Activated CD8-positive, alpha-beta memory T cell treated with anti-CD3 and anti-CD28 coated beads, Interleukin-2, amount 10 ng/mL, durations not matched to agents 7 days and 5 days (primary cell): Measurements from ENCODE around the gene SECISBP2. TPM values are rescaled to one million over a fixed set of nuclear protein-coding genes. Genes with fewer than 3 reads are reported as not detected.
"Not testable (repeated sequence)": the region's sequence is repeated elsewhere in the genome, so short reads cannot be mapped to it uniquely, and the experiment has no call there.

Experiments
- ATAC-seq: fragments of 150-1000 bp; cut with Tn5 transposase; one replicate; pipeline ENCODE4 v1.10.0; 2021; ENCODE audit warnings: moderate library complexity
- CTCF ChIA-PET: fragments of 350-600 bp; sonication (Branson Sonifier 250); formaldehyde crosslinking; loops from one replicate; lab custom pipeline; 2021; ENCODE audit warnings: antibody characterized with exemption; lab: Charles Lee
- DNase-seq: peaks from one replicate; pipeline ENCODE4 v3.0.0-alpha.2; 2020
- H3K27ac Mint-ChIP-seq: one replicate; pipeline ENCODE4 v1.8.0; 2021; ENCODE audit warnings: mild to moderate bottlenecking, mixed read lengths
- H3K27me3 Mint-ChIP-seq: one replicate; pipeline ENCODE4 v1.8.0; 2021; ENCODE audit warnings: mixed read lengths
- H3K36me3 Mint-ChIP-seq: one replicate; pipeline ENCODE4 v1.8.0; 2021; ENCODE audit warnings: mild to moderate bottlenecking, mixed read lengths
- H3K4me1 Mint-ChIP-seq: one replicate; pipeline ENCODE4 v1.8.0; 2021; ENCODE audit warnings: mixed read lengths
- H3K4me3 Mint-ChIP-seq: one replicate; pipeline ENCODE4 v1.8.0; 2021; ENCODE audit warnings: mild to moderate bottlenecking, moderate library complexity, mixed read lengths
- H3K9me3 Mint-ChIP-seq: one replicate; pipeline ENCODE4 v1.8.0; 2022; ENCODE audit warnings: low read depth, mixed read lengths
- total RNA-seq, 2 experiments: library from RNA; stranded (reverse); gene quantifications; one replicate each; pipeline ENCODE4 v1.2.3, GENCODE V29; 2021

The SECISBP2 gene, protein sequence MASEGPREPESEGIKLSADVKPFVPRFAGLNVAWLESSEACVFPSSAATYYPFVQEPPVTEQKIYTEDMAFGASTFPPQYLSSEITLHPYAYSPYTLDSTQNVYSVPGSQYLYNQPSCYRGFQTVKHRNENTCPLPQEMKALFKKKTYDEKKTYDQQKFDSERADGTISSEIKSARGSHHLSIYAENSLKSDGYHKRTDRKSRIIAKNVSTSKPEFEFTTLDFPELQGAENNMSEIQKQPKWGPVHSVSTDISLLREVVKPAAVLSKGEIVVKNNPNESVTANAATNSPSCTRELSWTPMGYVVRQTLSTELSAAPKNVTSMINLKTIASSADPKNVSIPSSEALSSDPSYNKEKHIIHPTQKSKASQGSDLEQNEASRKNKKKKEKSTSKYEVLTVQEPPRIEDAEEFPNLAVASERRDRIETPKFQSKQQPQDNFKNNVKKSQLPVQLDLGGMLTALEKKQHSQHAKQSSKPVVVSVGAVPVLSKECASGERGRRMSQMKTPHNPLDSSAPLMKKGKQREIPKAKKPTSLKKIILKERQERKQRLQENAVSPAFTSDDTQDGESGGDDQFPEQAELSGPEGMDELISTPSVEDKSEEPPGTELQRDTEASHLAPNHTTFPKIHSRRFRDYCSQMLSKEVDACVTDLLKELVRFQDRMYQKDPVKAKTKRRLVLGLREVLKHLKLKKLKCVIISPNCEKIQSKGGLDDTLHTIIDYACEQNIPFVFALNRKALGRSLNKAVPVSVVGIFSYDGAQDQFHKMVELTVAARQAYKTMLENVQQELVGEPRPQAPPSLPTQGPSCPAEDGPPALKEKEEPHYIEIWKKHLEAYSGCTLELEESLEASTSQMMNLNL
- total RNA-seq: 10 to 100 TPM; 36.1 to 40.2 TPM

DNA sequence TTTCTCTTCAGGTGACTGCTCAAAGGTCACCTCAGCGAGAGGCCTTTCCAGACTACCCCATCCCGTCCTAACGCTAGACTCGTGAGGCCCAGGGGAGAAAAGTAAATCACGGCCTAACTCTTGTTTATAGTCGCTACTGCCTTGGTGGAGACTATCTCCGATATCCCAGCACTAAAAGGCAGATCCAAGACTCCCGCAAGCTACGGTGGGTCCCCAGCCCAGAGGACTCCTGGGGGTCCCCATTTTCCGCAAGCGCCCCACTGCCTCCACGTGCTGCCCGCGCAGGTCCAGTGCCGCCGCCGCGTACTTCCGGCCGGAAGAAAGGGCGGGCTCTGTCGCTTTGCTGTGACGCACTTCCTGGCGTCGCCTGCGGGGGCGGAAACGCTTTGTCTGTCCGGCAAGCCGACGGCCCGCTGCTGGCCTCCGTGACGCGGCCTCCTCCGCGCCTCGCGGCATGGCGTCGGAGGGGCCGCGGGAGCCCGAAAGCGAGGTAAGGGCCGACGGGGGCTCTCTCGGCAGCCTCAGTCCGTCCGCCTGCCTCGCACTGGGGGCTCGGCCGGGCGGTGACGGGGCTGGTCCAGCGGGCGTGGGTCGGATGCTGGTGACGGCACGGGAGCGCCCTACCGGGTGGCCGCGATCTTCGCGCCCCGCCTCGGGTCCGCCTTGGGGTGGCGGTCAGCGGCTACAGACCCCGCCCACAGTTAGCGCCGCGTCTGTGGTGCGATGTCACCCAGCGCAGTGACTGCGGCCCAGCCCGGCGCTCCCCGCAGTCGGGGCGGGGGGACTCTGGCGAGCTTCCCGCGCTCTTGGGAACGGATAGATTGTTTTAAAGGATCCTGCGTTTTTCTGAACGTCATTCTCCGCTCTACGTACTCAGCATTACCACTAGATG, at the start of gene SECISBP2:
SECISBP2 (plus strand) TSS at position 378 of the 892 bp plus-strand sequence; CDS start at position 455, 77 bp downstream.
- CTCF ChIA-PET: interaction anchor here (0.5 to 3.5 kb wide), 9 partner anchors 8 to 1873 kb away, joined by 3 to 33 read pairs (median 3); partner anchors contain the start of gene CKS2
- Mint-ChIP-seq H3K4me3 (peak within 1 kb of the TSS; percentile 82), H3K4me1 (peaks cover 70% of the 10 kb centered on the region), H3K27me3 (no peaks in the 10 kb centered on the region), H3K27ac (peak within 1 kb of the TSS; percentile 94), H3K36me3 (peaks cover 54% of the 10 kb centered on the region), H3K9me3 (no peaks in the 10 kb centered on the region)
- ATAC-seq: peak; percentile 85
- peak; percentile 96 for DNase-seq

GRCh38 chr9:89273528-89274279, 44.6 kb upstream of the SECISBP2 start:
- H3K4me1 Mint-ChIP-seq: peaks cover 15% of the 10 kb centered on the region
- no peak overlapping the region for H3K27ac Mint-ChIP-seq
- peaks cover 18% of the 10 kb centered on the region for H3K9me3 Mint-ChIP-seq
- H3K4me3 Mint-ChIP-seq: no peak overlapping the region
- peaks cover 10% of the 10 kb centered on the region for H3K36me3 Mint-ChIP-seq
- CTCF ChIA-PET: interaction anchor here (1.1 kb wide), 1 partner anchor 10 kb away, joined by 3 read pairs; no protein-coding TSS in a partner anchor
- H3K27me3 Mint-ChIP-seq: peaks cover 28% of the 10 kb centered on the region
- DNase-seq (no peak), ATAC-seq (no peak)

- H3K4me3 Mint-ChIP-seq: no peak overlapping the region
Measured at GRCh38 chr9:89274838-89275237, 43.5 kb upstream of the SECISBP2 start.

GRCh38 chr9:89276040-89276439, 42.3 kb upstream of the SECISBP2 start:
- DNase-seq, H3K27ac Mint-ChIP-seq, CTCF ChIA-PET, H3K4me3 Mint-ChIP-seq, ATAC-seq, H3K36me3 Mint-ChIP-seq: not testable (repeated sequence)
- Mint-ChIP-seq H3K27me3 (peaks cover 19% of the 10 kb centered on the region), H3K9me3 (peaks cover 18% of the 10 kb centered on the region), H3K4me1 (peaks cover 25% of the 10 kb centered on the region)

More at GRCh38 chr9:89274838-89275237, 43.5 kb upstream of the SECISBP2 start:
- Mint-ChIP-seq H3K9me3 (peaks cover 18% of the 10 kb centered on the region), H3K27ac (no peak overlapping the region), H3K4me1 (peaks cover 24% of the 10 kb centered on the region), H3K36me3 (peaks cover 10% of the 10 kb centered on the region), H3K27me3 (peaks cover 23% of the 10 kb centered on the region)
- ATAC-seq (no peak), DNase-seq (no peak)
- CTCF ChIA-PET: no interaction called here

DNA sequence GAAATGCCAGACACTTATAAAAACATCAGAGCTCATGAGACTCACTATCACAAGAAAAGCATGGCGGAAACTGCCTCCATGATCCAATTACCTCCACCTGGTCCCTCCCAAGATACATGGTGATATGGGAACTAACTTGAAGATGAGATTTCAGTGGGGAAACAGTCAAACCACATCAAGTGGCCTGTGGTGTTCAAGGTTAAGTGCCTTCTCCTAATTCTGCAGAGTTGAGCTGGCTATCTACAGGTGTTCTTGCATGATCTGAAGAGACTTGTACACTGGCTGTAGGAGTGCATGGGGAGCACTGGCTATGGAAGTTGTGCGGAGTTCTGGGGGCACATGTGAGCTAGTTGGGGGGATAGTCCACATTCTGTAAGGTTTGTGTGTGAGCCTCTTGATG, 41.3 kb upstream of the SECISBP2 start:
- peaks cover 20% of the 10 kb centered on the region for H3K27me3 Mint-ChIP-seq
- peaks cover 8% of the 10 kb centered on the region for H3K36me3 Mint-ChIP-seq
- no peak for ATAC-seq
- no peak for DNase-seq
- peaks cover 14% of the 10 kb centered on the region for H3K9me3 Mint-ChIP-seq
- H3K4me3 Mint-ChIP-seq: no peak overlapping the region
- H3K4me1 Mint-ChIP-seq: peaks cover 25% of the 10 kb centered on the region
- H3K27ac Mint-ChIP-seq: no peak overlapping the region
- CTCF ChIA-PET: no interaction called here

DNA sequence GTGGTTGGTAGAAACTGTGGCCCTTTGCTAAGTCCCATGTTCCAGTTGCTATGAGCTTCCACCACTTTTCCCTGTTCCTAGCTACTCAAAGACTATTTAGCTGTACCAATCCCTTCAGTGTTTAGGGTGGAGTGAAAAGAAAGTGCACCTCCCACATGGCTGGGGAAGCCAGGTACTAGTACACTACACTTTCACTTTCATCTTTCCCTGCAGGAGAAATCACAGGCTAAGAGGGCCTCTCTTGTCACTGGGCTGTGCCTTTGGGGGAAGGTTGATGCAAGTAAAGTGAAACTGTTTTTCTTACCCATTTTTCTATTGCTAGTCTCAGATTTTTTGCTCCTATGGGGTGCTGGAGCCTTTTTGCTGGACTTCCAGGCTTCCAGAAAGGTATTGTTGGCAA, 40.8 kb upstream of the SECISBP2 start:
- peak; percentile 57 for ATAC-seq
- Mint-ChIP-seq H3K27me3 (peaks cover 18% of the 10 kb centered on the region), H3K27ac (no peak overlapping the region), H3K9me3 (peaks cover 14% of the 10 kb centered on the region), H3K36me3 (peaks cover 8% of the 10 kb centered on the region), H3K4me1 (peaks cover 25% of the 10 kb centered on the region), H3K4me3 (no peak overlapping the region)
- CTCF ChIA-PET: no interaction called here
- DNase-seq: no peak

GRCh38 chr9:89278551-89278950, 39.7 kb upstream of the SECISBP2 start:
- DNase-seq: no peak
- Mint-ChIP-seq H3K27me3 (peaks cover 11% of the 10 kb centered on the region), H3K36me3 (peaks cover 7% of the 10 kb centered on the region), H3K4me1 (peaks cover 25% of the 10 kb centered on the region), H3K27ac (no peak overlapping the region), H3K4me3 (no peak overlapping the region), H3K9me3 (peaks cover 10% of the 10 kb centered on the region)
- ATAC-seq: no peak
- CTCF ChIA-PET: interaction anchor here (0.8 to 2.3 kb wide), 15 partner anchors 12 to 689 kb away, joined by 3 to 7 read pairs (median 4); no protein-coding TSS in a partner anchor

DNA sequence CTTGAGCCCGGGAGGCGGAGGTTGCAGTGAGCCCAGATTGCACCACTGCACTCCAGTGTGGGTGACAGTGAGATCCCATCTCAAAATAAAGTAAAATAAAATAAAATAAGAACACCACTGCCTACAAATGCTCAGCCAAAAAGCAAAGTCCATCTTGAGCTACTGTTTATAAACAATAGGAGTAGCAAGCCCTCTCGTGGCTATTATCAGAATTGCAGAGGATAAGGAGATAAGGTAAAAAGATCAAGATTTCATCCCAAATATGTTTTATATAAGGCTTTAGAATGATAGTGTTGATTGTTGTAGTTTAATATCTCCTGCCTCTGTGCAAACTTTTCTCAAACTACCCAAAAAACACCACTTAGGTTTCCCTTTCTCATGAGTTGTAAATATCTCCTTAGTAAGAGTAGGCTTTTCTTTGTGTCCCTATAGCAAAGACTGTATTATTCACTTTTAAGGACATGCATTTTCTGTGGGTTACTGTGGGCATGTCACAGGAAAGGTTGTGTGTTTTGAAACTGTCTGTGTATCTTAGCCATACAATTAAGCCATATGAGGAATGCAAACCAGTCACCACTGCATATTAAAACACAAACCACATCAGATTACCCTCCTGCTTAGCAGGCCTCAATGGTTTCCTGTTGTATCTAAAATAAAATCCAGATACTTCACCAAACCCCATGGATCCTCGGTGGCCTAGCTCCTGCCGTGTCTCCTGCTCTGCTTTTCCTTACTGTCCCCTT, 39.1 kb upstream of the SECISBP2 start:
- Mint-ChIP-seq H3K4me1 (peaks cover 25% of the 10 kb centered on the region), H3K9me3 (peaks cover 9% of the 10 kb centered on the region), H3K27me3 (peaks cover 11% of the 10 kb centered on the region), H3K27ac (no peak overlapping the region), H3K4me3 (no peak overlapping the region), H3K36me3 (peaks cover 2% of the 10 kb centered on the region)
- DNase-seq: no peak
- CTCF ChIA-PET: interaction anchor here (0.8 to 2.3 kb wide), 16 partner anchors 12 to 689 kb away, joined by 3 to 7 read pairs (median 4); no protein-coding TSS in a partner anchor
- peak; percentile 54 for ATAC-seq

GRCh38 chr9:89281106-89281505, 37.2 kb upstream of the SECISBP2 start:
- DNase-seq (no peak), ATAC-seq (no peak)
- Mint-ChIP-seq H3K4me3 (no peak overlapping the region), H3K4me1 (peaks cover 25% of the 10 kb centered on the region), H3K27ac (no peak overlapping the region), H3K27me3 (peaks cover 11% of the 10 kb centered on the region), H3K36me3 (peaks cover 1% of the 10 kb centered on the region), H3K9me3 (no peaks in the 10 kb centered on the region)
- CTCF ChIA-PET: no interaction called here

- H3K4me3 Mint-ChIP-seq, H3K27ac Mint-ChIP-seq, H3K36me3 Mint-ChIP-seq, H3K9me3 Mint-ChIP-seq, DNase-seq, ATAC-seq, CTCF ChIA-PET: not testable (repeated sequence)
- peaks cover 11% of the 10 kb centered on the region for H3K27me3 Mint-ChIP-seq
- H3K4me1 Mint-ChIP-seq: peaks cover 17% of the 10 kb centered on the region
Measured at GRCh38 chr9:89282248-89282968, 35.9 kb upstream of the SECISBP2 start.

GRCh38 chr9:89284076-89284475, 34.2 kb upstream of the SECISBP2 start:
- Mint-ChIP-seq H3K27me3 (peaks cover 11% of the 10 kb centered on the region), H3K4me3 (no peak overlapping the region), H3K4me1 (peaks cover 9% of the 10 kb centered on the region), H3K9me3 (no peaks in the 10 kb centered on the region), H3K27ac (no peak overlapping the region), H3K36me3 (no peaks in the 10 kb centered on the region)
- CTCF ChIA-PET: interaction anchor here (1.1 kb wide), 1 partner anchor 11 kb away, joined by 3 read pairs; no protein-coding TSS in a partner anchor
- no peak for ATAC-seq
- DNase-seq: no peak
